8988T (cell line): ENCODE results near the gene SLC12A3.

Source experiments
- DNase-seq: peaks from one replicate; pipeline ENCODE4 v3.0.0; 2011

Gene SLC12A3

GRCh38 chr16:56895813-56896212, 30.8 kb downstream of the SLC12A3 start:
- no peak for DNase-seq

GRCh38 chr16:56896244-56896643, 31.2 kb downstream of the SLC12A3 start:
- no peak for DNase-seq

GRCh38 chr16:56897026-56897799, 32.2 kb downstream of the SLC12A3 start:
- no peak for DNase-seq

- no peak for DNase-seq
Observed at GRCh38 chr16:56898847-56899246, 33.8 kb downstream of the SLC12A3 start.

GRCh38 chr16:56903866-56904265, 38.9 kb downstream of the SLC12A3 start:
- no peak for DNase-seq

GRCh38 chr16:56907401-56907800, 42.4 kb downstream of the SLC12A3 start:
- no peak for DNase-seq

- DNase-seq: no peak
Observed at GRCh38 chr16:56909527-56909979, 44.5 kb downstream of the SLC12A3 start.

- DNase-seq: no peak
Observed at GRCh38 chr16:56910112-56910511, 45.1 kb downstream of the SLC12A3 start.

- DNase-seq: no peak
Observed at GRCh38 chr16:56910654-56911539, 45.9 kb downstream of the SLC12A3 start.

- DNase-seq: peak; percentile 66
Observed at GRCh38 chr16:56911771-56912571, 47.0 kb downstream of the SLC12A3 start.

GRCh38 chr16:56912746-56913708, 48.0 kb downstream of the SLC12A3 start:
- no peak for DNase-seq

- no peak for DNase-seq
Observed at GRCh38 chr16:56914896-56915295, 49.9 kb downstream of the SLC12A3 start.

GRCh38 chr16:56915336-56916119, 50.5 kb downstream of the SLC12A3 start:
- DNase-seq: no peak

- DNase-seq: no peak
Observed at GRCh38 chr16:56916571-56917403, 51.8 kb downstream of the SLC12A3 start.

GRCh38 chr16:56918467-56919012, 53.5 kb downstream of the SLC12A3 start:
- DNase-seq: no peak

- DNase-seq: no peak
Observed at GRCh38 chr16:56919099-56919800, 54.2 kb downstream of the SLC12A3 start.

GRCh38 chr16:56921571-56921970, 56.6 kb downstream of the SLC12A3 start:
- DNase-seq: no peak

- DNase-seq: no peak
Observed at GRCh38 chr16:56923481-56924091, 58.6 kb downstream of the SLC12A3 start.

- DNase-seq: no peak
Observed at GRCh38 chr16:56927471-56927870, 62.5 kb downstream of the SLC12A3 start.
